ENCODE measurements around the gene CCBE1. TPM values are rescaled to one million over a fixed set of nuclear protein-coding genes. Genes with fewer than 3 reads are reported as not detected.

Gene CCBE1
- total RNA-seq, 4 donors from 2014 or later: 2.2 to 7.7 (median 4.1) TPM

DNA sequence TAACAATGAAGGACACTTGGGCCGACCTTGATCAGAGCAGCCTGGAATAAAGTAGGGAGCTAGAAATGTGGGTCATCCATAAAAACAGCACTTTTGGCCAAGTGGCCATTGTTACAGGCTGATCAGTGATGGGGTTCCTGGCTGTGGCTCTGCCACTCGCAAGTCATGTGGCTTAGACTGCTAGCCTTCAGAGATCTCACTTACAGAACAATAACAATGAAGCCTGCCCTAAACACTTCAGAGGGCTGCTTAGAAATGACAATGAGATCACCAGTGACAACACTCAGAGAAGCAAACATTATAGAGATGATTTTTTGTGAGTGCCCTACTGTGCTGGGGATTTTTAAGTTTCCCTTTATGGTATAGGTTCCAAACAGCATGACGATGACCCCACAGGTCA is 230.2 kb downstream of the CCBE1 start:
- TF ChIP-seq, protein P1, sequence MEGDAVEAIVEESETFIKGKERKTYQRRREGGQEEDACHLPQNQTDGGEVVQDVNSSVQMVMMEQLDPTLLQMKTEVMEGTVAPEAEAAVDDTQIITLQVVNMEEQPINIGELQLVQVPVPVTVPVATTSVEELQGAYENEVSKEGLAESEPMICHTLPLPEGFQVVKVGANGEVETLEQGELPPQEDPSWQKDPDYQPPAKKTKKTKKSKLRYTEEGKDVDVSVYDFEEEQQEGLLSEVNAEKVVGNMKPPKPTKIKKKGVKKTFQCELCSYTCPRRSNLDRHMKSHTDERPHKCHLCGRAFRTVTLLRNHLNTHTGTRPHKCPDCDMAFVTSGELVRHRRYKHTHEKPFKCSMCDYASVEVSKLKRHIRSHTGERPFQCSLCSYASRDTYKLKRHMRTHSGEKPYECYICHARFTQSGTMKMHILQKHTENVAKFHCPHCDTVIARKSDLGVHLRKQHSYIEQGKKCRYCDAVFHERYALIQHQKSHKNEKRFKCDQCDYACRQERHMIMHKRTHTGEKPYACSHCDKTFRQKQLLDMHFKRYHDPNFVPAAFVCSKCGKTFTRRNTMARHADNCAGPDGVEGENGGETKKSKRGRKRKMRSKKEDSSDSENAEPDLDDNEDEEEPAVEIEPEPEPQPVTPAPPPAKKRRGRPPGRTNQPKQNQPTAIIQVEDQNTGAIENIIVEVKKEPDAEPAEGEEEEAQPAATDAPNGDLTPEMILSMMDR (IDR thresholded peaks at IDR 0.05): no peak
- TF ChIP-seq POLR2A (IDR thresholded peaks at IDR 0.05) (no peak), POLR2AphosphoS5 (IDR thresholded peaks at IDR 0.05) (no peak), EP300 (IDR thresholded peaks at IDR 0.05) (no peak)
- no peaks in the 10 kb centered on the region for H3K9me3 ChIP-seq
- peaks cover 0 to 11% (median 0%) of the 10 kb centered on the region in 3 donors for H3K4me1 ChIP-seq
- H3K27me3 ChIP-seq: no peaks in the 10 kb centered on the region
- WGBS, 2 donors (ENCODE audit: low coverage in 1 of 2): 83 to 100% methylated on average over 1 to 2 of the region's 3 CpGs
- no peak overlapping the region for H3K27ac ChIP-seq
- no peak overlapping the region for H3K4me3 ChIP-seq
- H3K36me3 ChIP-seq: no peaks in the 10 kb centered on the region
- no peak for ATAC-seq

DNA sequence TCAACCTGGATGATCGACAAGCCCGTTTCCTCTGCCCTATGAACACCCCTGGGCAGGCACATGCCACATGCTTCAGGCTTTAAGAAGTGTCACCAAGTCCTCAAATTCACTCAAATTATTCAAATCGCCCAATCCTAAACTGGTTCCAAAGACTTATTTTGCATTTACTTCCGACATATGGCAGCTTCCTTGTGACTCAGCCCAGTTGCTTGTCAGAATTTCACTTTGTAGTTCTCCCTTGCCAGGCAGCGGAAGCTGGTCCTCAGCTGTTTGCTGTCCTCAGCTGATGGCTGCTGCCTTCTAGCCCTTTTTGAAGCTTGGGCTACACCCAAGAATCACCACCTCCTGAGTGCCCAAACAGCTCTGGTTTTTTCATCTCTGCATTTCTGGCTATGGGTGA is 232.7 kb downstream of the CCBE1 start:
- TF ChIP-seq, protein P1 (IDR thresholded peaks at IDR 0.05): no peak
- TF ChIP-seq POLR2AphosphoS5 (IDR thresholded peaks at IDR 0.05): no peak
- TF ChIP-seq EP300 (IDR thresholded peaks at IDR 0.05): no peak
- TF ChIP-seq POLR2A (IDR thresholded peaks at IDR 0.05): no peak
- Histone ChIP-seq H3K27me3 (no peaks in the 10 kb centered on the region), H3K9me3 (no peaks in the 10 kb centered on the region), H3K4me3 (no peak overlapping the region), H3K27ac (no peak overlapping the region), H3K4me1 (peaks cover 0 to 9% (median 0%) of the 10 kb centered on the region in 3 donors), H3K36me3 (no peaks in the 10 kb centered on the region)
- no peak for ATAC-seq
- WGBS, 2 donors (ENCODE audit: low coverage in 1 of 2): 80 to 83% methylated on average over 5 of the region's 5 CpGs

DNA sequence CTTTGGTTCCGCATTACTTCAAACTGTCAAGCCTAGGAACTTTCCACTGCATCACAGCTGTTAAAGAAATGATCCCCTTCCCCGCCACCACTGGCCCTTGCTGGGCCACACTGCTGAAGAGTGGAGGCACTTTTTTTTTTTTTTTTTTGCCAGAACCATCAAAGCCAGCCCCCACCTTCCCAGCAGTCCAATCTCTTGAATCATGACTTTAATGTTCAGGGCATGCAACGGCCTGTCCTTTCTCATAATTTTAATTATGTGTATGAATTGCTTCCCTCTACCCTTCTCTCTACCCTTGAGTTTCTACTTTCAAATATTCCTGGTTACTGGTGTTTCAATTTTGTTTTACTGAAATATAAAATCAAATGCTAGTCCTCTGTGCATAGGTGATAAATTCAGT is 236.1 kb downstream of the CCBE1 start:
- no peaks in the 10 kb centered on the region for H3K27me3 ChIP-seq
- H3K27ac ChIP-seq: no peak overlapping the region
- H3K4me1 ChIP-seq: peaks cover 0 to 10% (median 0%) of the 10 kb centered on the region in 3 donors
- WGBS, 2 donors (ENCODE audit: low coverage in 1 of 2): 63 to 73% methylated on average over 3 of the region's 3 CpGs
- H3K36me3 ChIP-seq: no peaks in the 10 kb centered on the region
- H3K4me3 ChIP-seq: no peak overlapping the region
- ATAC-seq: no peak
- TF ChIP-seq POLR2A (IDR thresholded peaks at IDR 0.05) (no peak), POLR2AphosphoS5 (IDR thresholded peaks at IDR 0.05) (no peak), EP300 (IDR thresholded peaks at IDR 0.05) (no peak)
- TF ChIP-seq, protein P1 (IDR thresholded peaks at IDR 0.05): no peak
- H3K9me3 ChIP-seq: no peaks in the 10 kb centered on the region

DNA sequence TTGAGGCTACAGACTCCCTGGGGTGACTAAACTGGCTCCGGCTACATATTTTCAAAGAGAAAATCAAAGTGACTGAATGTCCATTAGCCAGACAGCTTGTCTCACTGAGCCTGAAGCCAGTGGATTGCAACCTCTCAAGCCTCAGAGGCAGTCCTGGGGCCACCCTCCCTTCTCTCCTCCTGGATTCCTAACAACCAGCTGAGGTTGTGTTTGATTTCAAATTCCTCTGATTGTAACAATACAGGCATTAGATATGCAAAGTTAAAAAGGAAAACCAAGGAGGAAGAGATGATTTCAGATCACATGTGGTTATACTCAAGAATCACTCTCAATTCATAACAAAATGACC is 237.2 kb downstream of the CCBE1 start:
- Histone ChIP-seq H3K9me3 (no peaks in the 10 kb centered on the region), H3K27ac (no peak overlapping the region), H3K27me3 (no peaks in the 10 kb centered on the region), H3K4me3 (no peak overlapping the region), H3K36me3 (no peaks in the 10 kb centered on the region), H3K4me1 (peaks cover 0 to 10% (median 0%) of the 10 kb centered on the region in 3 donors)
- ATAC-seq: peak; percentile 56
- TF ChIP-seq POLR2A (IDR thresholded peaks at IDR 0.05): no peak
- no peak for TF ChIP-seq EP300 (IDR thresholded peaks at IDR 0.05)
- TF ChIP-seq, protein P1 (IDR thresholded peaks at IDR 0.05): no peak
- no peak for TF ChIP-seq POLR2AphosphoS5 (IDR thresholded peaks at IDR 0.05)
- 69 to 73% methylated on average over 1 of the region's 1 CpG for WGBS, 2 donors (ENCODE audit: low coverage in 1 of 2)

DNA sequence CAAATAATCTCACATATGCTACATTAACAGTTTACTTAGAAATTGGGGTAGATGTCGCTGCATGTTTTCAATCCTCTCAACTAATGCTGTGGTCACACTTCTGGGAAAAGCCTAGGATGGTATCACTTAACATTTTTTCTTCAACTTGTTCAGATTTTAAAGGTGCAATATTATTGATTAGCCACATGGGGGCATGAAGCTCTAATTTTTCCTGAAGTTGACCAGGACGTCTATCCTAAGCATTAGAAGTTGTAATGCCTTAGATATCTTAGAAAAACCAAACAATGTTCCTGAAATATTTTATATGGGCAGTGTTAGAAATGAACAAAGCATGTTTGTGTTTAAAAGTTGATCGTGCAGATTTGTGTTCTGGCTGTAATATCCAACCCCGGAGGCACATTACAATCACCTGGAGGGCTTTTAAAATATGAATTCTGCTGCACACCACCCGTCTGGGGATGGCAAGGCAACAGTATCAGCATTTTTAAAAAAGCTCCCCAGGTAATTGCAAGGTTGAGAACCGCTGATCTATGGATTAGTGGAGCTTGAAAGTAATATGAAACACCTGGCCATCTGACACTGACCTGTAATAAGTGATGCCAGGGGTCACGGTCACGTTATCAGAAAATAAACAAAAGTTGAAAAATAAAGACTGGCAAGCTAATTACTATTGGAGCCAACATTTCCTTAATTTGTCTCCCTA is 237.7 kb downstream of the CCBE1 start:
- H3K27me3 ChIP-seq: peaks cover under 1% of the 10 kb centered on the region
- TF ChIP-seq, protein P1 (IDR thresholded peaks at IDR 0.05): peak; percentile 14 to 67 (median 61)
- TF ChIP-seq POLR2AphosphoS5 (IDR thresholded peaks at IDR 0.05): no peak
- no peaks in the 10 kb centered on the region for H3K9me3 ChIP-seq
- no peak overlapping the region for H3K27ac ChIP-seq
- H3K4me3 ChIP-seq: no peak overlapping the region
- peaks cover 0 to 10% (median 0%) of the 10 kb centered on the region in 3 donors for H3K4me1 ChIP-seq
- ATAC-seq: peak; percentile 42
- H3K36me3 ChIP-seq: no peaks in the 10 kb centered on the region
- 7 to 10% methylated on average over 8 of the region's 8 CpGs for WGBS, 2 donors (ENCODE audit: low coverage in 1 of 2)
